Activated CD8-positive, alpha-beta T cell treated with anti-CD3 and anti-CD28 coated beads for 36 hours (primary cell): ENCODE data around the gene KAT2A. TPM values are rescaled to one million over a fixed set of nuclear protein-coding genes. Genes with fewer than 3 reads are reported as not detected.
A peak's percentile ranks its signal among the peaks of the same experiment; 100 is the strongest.
"Not testable (repeated sequence)": the region's sequence is repeated elsewhere in the genome, so short reads cannot be mapped to it uniquely, and the experiment has no call there.

ENCODE experiments used
- ATAC-seq: fragments of 200-7000 bp; cut with Tn5 transposase; one replicate; pipeline ENCODE4 v1.10.0; 2021; ENCODE audit warnings: mild to moderate bottlenecking, moderate library complexity
- CTCF ChIA-PET: fragments of 350-600 bp; sonication (Branson Sonifier 250); formaldehyde crosslinking; loops from one replicate; lab custom pipeline; 2021; ENCODE audit warnings: antibody characterized with exemption; lab: Charles Lee
- POLR2A ChIA-PET: fragments of 350-600 bp; sonication (Branson Sonifier 250); formaldehyde crosslinking; loops from one replicate; lab custom pipeline; 2021; ENCODE audit warnings: antibody characterized with exemption; lab: Charles Lee
- DNase-seq: peaks from one replicate; pipeline ENCODE4 v3.0.0-alpha.2; 2020
- H3K27ac Mint-ChIP-seq: one replicate; pipeline ENCODE4 v1.8.0; 2021; ENCODE audit warnings: mild to moderate bottlenecking, mixed read lengths
- H3K27me3 Mint-ChIP-seq: one replicate; pipeline ENCODE4 v1.8.0; 2021; ENCODE audit warnings: mixed read lengths
- H3K36me3 Mint-ChIP-seq: one replicate; pipeline ENCODE4 v1.8.0; 2021; ENCODE audit warnings: low read depth, mixed read lengths
- H3K4me1 Mint-ChIP-seq: one replicate; pipeline ENCODE4 v1.8.0; 2021; ENCODE audit warnings: low read depth, mixed read lengths
- H3K4me3 Mint-ChIP-seq: one replicate; pipeline ENCODE4 v1.8.0; 2021; ENCODE audit warnings: mild to moderate bottlenecking, moderate library complexity, mixed read lengths
- H3K9me3 Mint-ChIP-seq: one replicate; pipeline ENCODE4 v1.8.0; 2021; ENCODE audit warnings: mixed read lengths
- CTCF ChIP-seq: fragments of 200-600 bp; IDR thresholded peaks from one replicate; pipeline ENCODE4 v1.8.0; 2022; ENCODE audit warnings: antibody characterized with exemption, mild to moderate bottlenecking
- intact Hi-C: fragments of 100-400 bp; cut with micrococcal nuclease; formaldehyde crosslinking; loops from one replicate; pipeline ENCODE4 v1.10.0; 2022
- total RNA-seq, 2 experiments: library from RNA; stranded (reverse); gene quantifications; one replicate each; pipeline ENCODE4 v1.2.3, GENCODE V29; 2021

KAT2A gene
- total RNA-seq, 2 experiments from 2014 or later = 49.2 to 50.2 TPM

- POLR2A ChIA-PET = interaction anchor here (1.1 kb wide), 2 partner anchors 19 to 20 kb away, joined by 3 to 4 read pairs; partner anchors contain the start of gene KCNH4
- H3K27ac Mint-ChIP-seq = no peak overlapping the region
- H3K36me3 Mint-ChIP-seq = no peaks in the 10 kb centered on the region
- no peak for DNase-seq
- no peak for ATAC-seq
- H3K27me3 Mint-ChIP-seq = no peaks in the 10 kb centered on the region
- TF ChIP-seq CTCF = no peak
- H3K9me3 Mint-ChIP-seq = no peaks in the 10 kb centered on the region
- CTCF ChIA-PET = interaction anchor here (1.0 kb wide), 1 partner anchor 134 kb away, joined by 3 read pairs; no protein-coding TSS in a partner anchor
- intact Hi-C loops = no loop called here
- H3K4me3 Mint-ChIP-seq = no peak overlapping the region
- H3K4me1 Mint-ChIP-seq = peaks cover 4% of the 10 kb centered on the region
These were observed 38.8 kb upstream of the KAT2A start for GRCh38 chr17:42159796-42160530.

GRCh38 chr17:42155614-42156045, 34.5 kb upstream of the KAT2A start:
- no peak for ATAC-seq

GRCh38 chr17:42153919-42154742, 33.0 kb upstream of the KAT2A start:
- H3K9me3 Mint-ChIP-seq = no peaks in the 10 kb centered on the region
- ATAC-seq = no peak
- TF ChIP-seq CTCF = no peak
- peak overlapping the region; percentile 83 for H3K4me3 Mint-ChIP-seq
- ChIA-PET POLR2A (interaction anchor here (0.7 to 3.0 kb wide), 9 partner anchors 11 to 254 kb away, joined by 3 to 13 read pairs (median 4); partner anchors contain the start of genes DHX58, KAT2A and ZNF385C), CTCF (interaction anchor here (0.6 to 1.7 kb wide), 7 partner anchors 9 to 191 kb away, joined by 3 to 7 read pairs (median 3); partner anchors contain the start of genes DNAJC7 and GHDC)
- no peak for DNase-seq
- H3K27me3 Mint-ChIP-seq = no peaks in the 10 kb centered on the region
- intact Hi-C loops = no loop called here
- H3K36me3 Mint-ChIP-seq = no peaks in the 10 kb centered on the region
- peak overlapping the region; percentile 79 for H3K27ac Mint-ChIP-seq
- H3K4me1 Mint-ChIP-seq = peaks cover 28% of the 10 kb centered on the region

More at GRCh38 chr17:42155614-42156045, 34.5 kb upstream of the KAT2A start:
- POLR2A ChIA-PET = interaction anchor here (0.7 to 1.4 kb wide), 2 partner anchors 35 to 120 kb away, joined by 3 read pairs; partner anchors contain the start of gene STAT5B
- intact Hi-C loops = no loop called here
- DNase-seq = no peak
- peak overlapping the region; percentile 83 for H3K4me3 Mint-ChIP-seq
- H3K9me3 Mint-ChIP-seq = no peaks in the 10 kb centered on the region
- H3K36me3 Mint-ChIP-seq = no peaks in the 10 kb centered on the region
- peaks cover 28% of the 10 kb centered on the region for H3K4me1 Mint-ChIP-seq
- peak overlapping the region; percentile 79 for H3K27ac Mint-ChIP-seq
- no peaks in the 10 kb centered on the region for H3K27me3 Mint-ChIP-seq
- TF ChIP-seq CTCF = no peak
- CTCF ChIA-PET = interaction anchor here (0.6 to 1.7 kb wide), 2 partner anchors 16 to 35 kb away, joined by 3 to 7 read pairs; no protein-coding TSS in a partner anchor

- ChIA-PET CTCF (interaction anchor here (1.1 kb wide), 1 partner anchor 15 kb away, joined by 3 read pairs; no protein-coding TSS in a partner anchor), POLR2A (no interaction called here)
- intact Hi-C loops = no loop called here
- no peak for TF ChIP-seq CTCF
- DNase-seq = no peak
- Mint-ChIP-seq H3K4me1 (peaks cover 36% of the 10 kb centered on the region), H3K9me3 (no peaks in the 10 kb centered on the region), H3K36me3 (peaks cover 6% of the 10 kb centered on the region), H3K4me3 (no peak overlapping the region), H3K27ac (no peak overlapping the region), H3K27me3 (no peaks in the 10 kb centered on the region)
- ATAC-seq = no peak
These were observed 25.9 kb upstream of the KAT2A start for GRCh38 chr17:42146911-42147607.

GRCh38 chr17:42143138-42143537, 22.0 kb upstream of the KAT2A start:
- H3K4me3 Mint-ChIP-seq, H3K27me3 Mint-ChIP-seq, H3K27ac Mint-ChIP-seq, ATAC-seq, H3K9me3 Mint-ChIP-seq, DNase-seq, intact Hi-C loops, H3K36me3 Mint-ChIP-seq: not testable (repeated sequence)
- POLR2A ChIA-PET = interaction anchor here (1.0 to 2.2 kb wide), 3 partner anchors 9 to 14 kb away, joined by 3 to 10 read pairs (median 4); partner anchors contain the start of gene RAB5C
- H3K4me1 Mint-ChIP-seq = peaks cover 31% of the 10 kb centered on the region
- CTCF ChIA-PET = interaction anchor here (1.2 to 1.4 kb wide), 2 partner anchors 115 to 288 kb away, joined by 3 read pairs; no protein-coding TSS in a partner anchor
